ENCODE data around the gene ANK3. TPM values are rescaled to one million over a fixed set of nuclear protein-coding genes. Genes with fewer than 3 reads are reported as not detected.
A peak's percentile ranks its signal among the peaks of the same experiment; 100 is the strongest.

The ANK3 gene
- total RNA-seq, 2 donors from 2014 or later = 65.0 to 79.5 TPM

DNA sequence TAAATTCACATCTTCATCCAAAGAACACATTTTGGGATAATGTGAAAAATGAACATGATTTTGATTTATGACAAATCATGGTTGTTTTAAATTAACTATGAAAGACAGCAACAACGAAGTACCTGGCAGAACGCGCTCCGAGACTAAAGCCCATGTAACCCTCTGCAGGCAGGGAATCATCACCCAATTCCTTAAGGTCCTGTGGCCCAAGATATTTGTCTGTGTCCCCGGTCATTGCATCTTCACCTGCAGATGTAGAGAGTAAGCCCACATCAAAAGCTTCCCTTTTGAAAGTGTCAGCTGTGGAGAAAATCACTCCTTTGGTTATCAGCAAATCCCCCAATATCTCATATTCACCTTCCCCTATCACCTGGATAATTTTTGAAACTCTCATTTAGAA is 250.8 kb downstream of the ANK3 start:
- Histone ChIP-seq H3K36me3 (ENCODE audit: control insufficient read depth, insufficient read depth, low read length) (no peaks in the 10 kb centered on the region), H3K4me3 (ENCODE audit: low read length) (peak overlapping the region; percentile 82), H3K4me1 (ENCODE audit: control insufficient read depth, insufficient read depth, low read length) (peaks cover 4% of the 10 kb centered on the region), H3K27ac (ENCODE audit: low read depth, low read length) (no peak overlapping the region), H3K9ac (ENCODE audit: extremely low read depth, low read length, poor library complexity, severe bottlenecking) (peak overlapping the region; percentile 59), H3K9me3 (ENCODE audit: control insufficient read depth, low read length) (no peaks in the 10 kb centered on the region), H3K27me3 (ENCODE audit: control insufficient read depth, insufficient read depth, low read length, poor library complexity, severe bottlenecking) (no peaks in the 10 kb centered on the region)
- Mint-ChIP-seq H3K36me3 (ENCODE audit: low read depth) (peaks cover 9% of the 10 kb centered on the region), H3K9me3 (no peaks in the 10 kb centered on the region), H3K4me1 (peaks cover 6% of the 10 kb centered on the region), H3K4me3 (no peak overlapping the region), H3K27me3 (ENCODE audit: insufficient read depth) (no peaks in the 10 kb centered on the region), H3K27ac (no peak overlapping the region)
- DNase-seq = no peak
- WGBS, 2 experiments (ENCODE audit: insufficient coverage in 1 of 2, insufficient read length in 1 of 2) = 20 to 58% methylated on average over 1 to 5 of the region's 5 CpGs
- TF ChIP-seq, protein P1, sequence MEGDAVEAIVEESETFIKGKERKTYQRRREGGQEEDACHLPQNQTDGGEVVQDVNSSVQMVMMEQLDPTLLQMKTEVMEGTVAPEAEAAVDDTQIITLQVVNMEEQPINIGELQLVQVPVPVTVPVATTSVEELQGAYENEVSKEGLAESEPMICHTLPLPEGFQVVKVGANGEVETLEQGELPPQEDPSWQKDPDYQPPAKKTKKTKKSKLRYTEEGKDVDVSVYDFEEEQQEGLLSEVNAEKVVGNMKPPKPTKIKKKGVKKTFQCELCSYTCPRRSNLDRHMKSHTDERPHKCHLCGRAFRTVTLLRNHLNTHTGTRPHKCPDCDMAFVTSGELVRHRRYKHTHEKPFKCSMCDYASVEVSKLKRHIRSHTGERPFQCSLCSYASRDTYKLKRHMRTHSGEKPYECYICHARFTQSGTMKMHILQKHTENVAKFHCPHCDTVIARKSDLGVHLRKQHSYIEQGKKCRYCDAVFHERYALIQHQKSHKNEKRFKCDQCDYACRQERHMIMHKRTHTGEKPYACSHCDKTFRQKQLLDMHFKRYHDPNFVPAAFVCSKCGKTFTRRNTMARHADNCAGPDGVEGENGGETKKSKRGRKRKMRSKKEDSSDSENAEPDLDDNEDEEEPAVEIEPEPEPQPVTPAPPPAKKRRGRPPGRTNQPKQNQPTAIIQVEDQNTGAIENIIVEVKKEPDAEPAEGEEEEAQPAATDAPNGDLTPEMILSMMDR (conservative IDR thresholded peaks at IDR 0.05) = no peak

DNA sequence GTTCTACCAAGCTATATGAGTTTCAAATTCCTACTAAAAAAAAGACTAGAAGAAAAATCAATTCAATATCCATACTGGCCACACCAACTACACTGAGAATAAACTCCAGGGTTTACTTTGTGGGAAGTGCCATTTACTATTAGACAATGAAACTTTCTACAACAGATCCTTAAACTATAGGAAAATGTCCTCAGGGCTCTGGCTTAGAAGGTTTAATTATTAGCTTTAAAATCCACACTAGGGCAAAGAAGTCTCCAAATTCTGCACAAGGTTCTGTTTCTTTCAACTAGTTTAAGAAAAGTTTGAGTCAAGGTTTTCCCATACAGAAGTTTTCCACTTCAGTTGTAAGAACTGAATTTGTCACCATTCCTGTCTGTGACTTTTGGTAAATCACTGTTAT is 251.6 kb downstream of the ANK3 start:
- H3K27me3 ChIP-seq (ENCODE audit: control insufficient read depth, insufficient read depth, low read length, poor library complexity, severe bottlenecking) = no peaks in the 10 kb centered on the region
- Mint-ChIP-seq H3K27ac (peak overlapping the region; percentile 54), H3K4me3 (no peak overlapping the region), H3K9me3 (no peaks in the 10 kb centered on the region), H3K36me3 (ENCODE audit: low read depth) (peaks cover 13% of the 10 kb centered on the region), H3K27me3 (ENCODE audit: insufficient read depth) (no peaks in the 10 kb centered on the region), H3K4me1 (peaks cover 6% of the 10 kb centered on the region)
- TF ChIP-seq, protein P1 (conservative IDR thresholded peaks at IDR 0.05) = no peak
- H3K27ac ChIP-seq (ENCODE audit: low read depth, low read length) = no peak overlapping the region
- no peak for DNase-seq
- no peak overlapping the region for H3K9ac ChIP-seq (ENCODE audit: extremely low read depth, low read length, poor library complexity, severe bottlenecking)
- peak overlapping the region; percentile 31 for H3K4me3 ChIP-seq (ENCODE audit: low read length)
- no peaks in the 10 kb centered on the region for H3K36me3 ChIP-seq (ENCODE audit: control insufficient read depth, insufficient read depth, low read length)
- peaks cover 4% of the 10 kb centered on the region for H3K4me1 ChIP-seq (ENCODE audit: control insufficient read depth, insufficient read depth, low read length)
- no peaks in the 10 kb centered on the region for H3K9me3 ChIP-seq (ENCODE audit: control insufficient read depth, low read length)

DNA sequence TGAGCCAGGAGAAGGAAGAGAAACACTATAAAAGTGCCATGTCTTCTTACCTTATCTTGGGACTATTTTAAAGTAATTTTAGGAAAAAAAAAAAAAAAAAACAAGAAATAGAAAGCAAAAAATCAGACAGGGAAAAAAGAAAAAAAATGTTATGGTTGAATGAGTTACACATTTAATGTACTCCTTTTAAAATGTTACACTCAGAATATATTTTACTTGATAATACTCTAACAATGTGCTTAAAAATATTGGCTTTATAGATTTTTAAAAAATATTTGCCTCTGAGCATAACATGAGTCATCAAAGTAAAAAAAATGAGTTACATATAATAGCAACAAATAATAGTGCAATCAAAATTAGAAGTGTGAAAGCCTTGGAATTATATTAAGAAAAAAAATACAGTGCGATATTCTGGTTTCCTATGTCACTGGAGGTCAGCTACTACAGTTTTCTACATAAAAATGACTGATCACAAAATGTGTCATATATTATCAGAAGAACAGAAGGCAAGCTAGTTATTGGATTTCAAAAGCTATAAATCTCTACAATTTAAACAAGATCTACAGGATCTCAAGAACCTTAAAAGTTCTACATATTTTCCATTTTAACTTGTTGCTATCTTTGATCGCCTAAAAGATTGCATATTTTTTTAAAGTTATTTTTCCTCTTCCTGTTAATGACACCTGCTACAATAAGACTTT is 252.2 kb downstream of the ANK3 start:
- Mint-ChIP-seq H3K4me1 (peaks cover 6% of the 10 kb centered on the region), H3K27ac (no peak overlapping the region), H3K27me3 (ENCODE audit: insufficient read depth) (no peaks in the 10 kb centered on the region), H3K36me3 (ENCODE audit: low read depth) (peaks cover 13% of the 10 kb centered on the region), H3K4me3 (no peak overlapping the region), H3K9me3 (no peaks in the 10 kb centered on the region)
- Histone ChIP-seq H3K4me3 (ENCODE audit: low read length) (no peak overlapping the region), H3K27ac (ENCODE audit: low read depth, low read length) (no peak overlapping the region), H3K4me1 (ENCODE audit: control insufficient read depth, insufficient read depth, low read length) (peaks cover 4% of the 10 kb centered on the region), H3K36me3 (ENCODE audit: control insufficient read depth, insufficient read depth, low read length) (no peaks in the 10 kb centered on the region), H3K27me3 (ENCODE audit: control insufficient read depth, insufficient read depth, low read length, poor library complexity, severe bottlenecking) (no peaks in the 10 kb centered on the region), H3K9ac (ENCODE audit: extremely low read depth, low read length, poor library complexity, severe bottlenecking) (no peak overlapping the region), H3K9me3 (ENCODE audit: control insufficient read depth, low read length) (no peaks in the 10 kb centered on the region)
- no peak for DNase-seq
- TF ChIP-seq, protein P1 (conservative IDR thresholded peaks at IDR 0.05) = no peak
- 100% methylated on average over 2 of the region's 2 CpGs; no CpG with 5 or more reads in 1 of the 2 experiments for WGBS, 2 experiments (ENCODE audit: insufficient coverage in 1 of 2, insufficient read length in 1 of 2)
